Measurements from ENCODE around the gene POMT1.

Gene POMT1

DNA sequence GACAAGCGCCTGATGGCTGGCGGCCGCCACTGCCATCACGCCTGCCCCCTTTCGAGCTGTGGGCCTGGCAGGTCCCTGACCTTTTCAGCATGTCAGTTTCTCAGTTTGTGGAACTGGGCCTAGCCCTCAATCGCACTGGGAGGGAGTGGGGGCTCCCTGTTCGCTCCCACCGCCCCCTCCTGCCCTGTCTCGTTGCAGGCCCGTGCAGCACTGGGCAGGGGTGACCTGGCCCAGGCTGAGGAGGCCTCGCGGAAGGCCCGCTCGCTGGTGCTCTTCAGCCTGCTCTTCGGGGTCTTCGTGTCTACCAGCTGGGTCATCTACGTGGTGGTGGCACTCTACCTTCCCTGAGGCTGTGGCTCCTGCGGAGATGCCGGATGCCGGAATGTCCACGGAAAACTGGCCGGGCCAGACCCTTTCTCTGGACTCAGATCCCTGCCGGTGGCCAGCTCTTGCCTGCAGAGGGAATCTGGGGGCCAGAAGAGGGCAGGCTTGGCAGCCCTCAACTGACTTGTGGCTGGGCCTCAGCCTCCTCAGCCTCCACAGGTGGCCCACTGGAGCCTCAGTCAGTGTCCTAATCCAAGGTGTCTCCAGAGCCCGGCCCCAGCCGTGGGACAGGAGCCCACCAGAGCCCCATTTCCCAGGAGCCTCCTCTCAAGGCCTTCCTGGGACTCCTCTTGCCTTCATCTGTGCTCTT is 55.3 kb downstream of the POMT1 start:
- H3K4me2 ChIP-seq, result no peak overlapping the region
- no peaks in the 10 kb centered on the region for H3K27me3 ChIP-seq (ENCODE audit: insufficient read depth, low read depth)
- TF ChIP-seq, protein P1, sequence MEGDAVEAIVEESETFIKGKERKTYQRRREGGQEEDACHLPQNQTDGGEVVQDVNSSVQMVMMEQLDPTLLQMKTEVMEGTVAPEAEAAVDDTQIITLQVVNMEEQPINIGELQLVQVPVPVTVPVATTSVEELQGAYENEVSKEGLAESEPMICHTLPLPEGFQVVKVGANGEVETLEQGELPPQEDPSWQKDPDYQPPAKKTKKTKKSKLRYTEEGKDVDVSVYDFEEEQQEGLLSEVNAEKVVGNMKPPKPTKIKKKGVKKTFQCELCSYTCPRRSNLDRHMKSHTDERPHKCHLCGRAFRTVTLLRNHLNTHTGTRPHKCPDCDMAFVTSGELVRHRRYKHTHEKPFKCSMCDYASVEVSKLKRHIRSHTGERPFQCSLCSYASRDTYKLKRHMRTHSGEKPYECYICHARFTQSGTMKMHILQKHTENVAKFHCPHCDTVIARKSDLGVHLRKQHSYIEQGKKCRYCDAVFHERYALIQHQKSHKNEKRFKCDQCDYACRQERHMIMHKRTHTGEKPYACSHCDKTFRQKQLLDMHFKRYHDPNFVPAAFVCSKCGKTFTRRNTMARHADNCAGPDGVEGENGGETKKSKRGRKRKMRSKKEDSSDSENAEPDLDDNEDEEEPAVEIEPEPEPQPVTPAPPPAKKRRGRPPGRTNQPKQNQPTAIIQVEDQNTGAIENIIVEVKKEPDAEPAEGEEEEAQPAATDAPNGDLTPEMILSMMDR (conservative IDR thresholded peaks at IDR 0.05; ENCODE audit: low read depth, low read length), result no peak

DNA sequence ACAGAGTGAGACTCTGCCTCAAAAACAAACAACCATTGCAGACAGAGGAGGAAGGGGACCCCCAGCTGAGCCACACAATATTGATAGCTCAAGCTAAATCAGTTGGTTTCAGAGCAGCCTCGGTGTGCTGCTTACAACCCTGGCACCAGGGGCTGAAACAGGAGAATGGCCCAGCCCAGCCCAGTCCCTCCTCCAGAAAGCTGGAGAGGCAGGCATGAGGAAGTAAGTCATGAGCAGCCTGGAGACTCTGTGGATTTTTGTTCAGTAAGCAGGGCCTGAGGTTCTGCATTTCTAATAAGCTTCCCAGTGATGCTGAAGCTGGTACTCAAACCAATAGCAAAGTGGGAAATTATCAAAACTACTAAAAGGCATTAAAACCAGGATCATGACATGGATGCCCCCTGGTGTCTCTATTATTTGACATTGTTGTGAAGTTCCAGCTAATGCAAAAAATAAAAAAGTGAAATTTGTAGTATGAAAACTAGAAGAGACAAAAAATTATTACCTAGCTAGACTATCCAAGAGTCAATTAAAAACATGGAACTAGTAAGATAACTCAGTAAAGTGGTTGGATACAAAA is 56.8 kb downstream of the POMT1 start:
- Histone ChIP-seq H3K36me3 (ENCODE audit: insufficient read depth) (no peaks in the 10 kb centered on the region), H2AFZ (ENCODE audit: low read depth) (no peak overlapping the region), H4K20me1 (ENCODE audit: insufficient read depth) (no peaks in the 10 kb centered on the region), H3K4me2 (no peak overlapping the region), H3K27ac (no peak overlapping the region), H3K4me3 (IDR thresholded peaks at IDR 0.05; ENCODE audit: insufficient read depth, low read depth, low read length) (no peak overlapping the region), H3K4me1 (ENCODE audit: low read depth, poor library complexity, severe bottlenecking) (no peaks in the 10 kb centered on the region), H3K9ac (no peak overlapping the region), H3K27me3 (ENCODE audit: insufficient read depth, low read depth) (no peaks in the 10 kb centered on the region), H3K79me2 (ENCODE audit: insufficient read depth, low read depth) (no peaks in the 10 kb centered on the region)
- TF ChIP-seq, protein P1 (conservative IDR thresholded peaks at IDR 0.05; ENCODE audit: low read depth, low read length), result no peak; the same call in 1 of the 2 replicates

More for the DNA sequence above, 55.3 kb downstream of the POMT1 start:
- Histone ChIP-seq H4K20me1 (ENCODE audit: insufficient read depth) (no peaks in the 10 kb centered on the region), H2AFZ (ENCODE audit: low read depth) (no peak overlapping the region), H3K4me1 (ENCODE audit: low read depth, poor library complexity, severe bottlenecking) (no peaks in the 10 kb centered on the region), H3K4me3 (IDR thresholded peaks at IDR 0.05; ENCODE audit: insufficient read depth, low read depth, low read length) (no peak overlapping the region), H3K27ac (no peak overlapping the region), H3K36me3 (ENCODE audit: insufficient read depth) (no peaks in the 10 kb centered on the region), H3K79me2 (ENCODE audit: insufficient read depth, low read depth) (no peaks in the 10 kb centered on the region), H3K9ac (no peak overlapping the region)

DNA sequence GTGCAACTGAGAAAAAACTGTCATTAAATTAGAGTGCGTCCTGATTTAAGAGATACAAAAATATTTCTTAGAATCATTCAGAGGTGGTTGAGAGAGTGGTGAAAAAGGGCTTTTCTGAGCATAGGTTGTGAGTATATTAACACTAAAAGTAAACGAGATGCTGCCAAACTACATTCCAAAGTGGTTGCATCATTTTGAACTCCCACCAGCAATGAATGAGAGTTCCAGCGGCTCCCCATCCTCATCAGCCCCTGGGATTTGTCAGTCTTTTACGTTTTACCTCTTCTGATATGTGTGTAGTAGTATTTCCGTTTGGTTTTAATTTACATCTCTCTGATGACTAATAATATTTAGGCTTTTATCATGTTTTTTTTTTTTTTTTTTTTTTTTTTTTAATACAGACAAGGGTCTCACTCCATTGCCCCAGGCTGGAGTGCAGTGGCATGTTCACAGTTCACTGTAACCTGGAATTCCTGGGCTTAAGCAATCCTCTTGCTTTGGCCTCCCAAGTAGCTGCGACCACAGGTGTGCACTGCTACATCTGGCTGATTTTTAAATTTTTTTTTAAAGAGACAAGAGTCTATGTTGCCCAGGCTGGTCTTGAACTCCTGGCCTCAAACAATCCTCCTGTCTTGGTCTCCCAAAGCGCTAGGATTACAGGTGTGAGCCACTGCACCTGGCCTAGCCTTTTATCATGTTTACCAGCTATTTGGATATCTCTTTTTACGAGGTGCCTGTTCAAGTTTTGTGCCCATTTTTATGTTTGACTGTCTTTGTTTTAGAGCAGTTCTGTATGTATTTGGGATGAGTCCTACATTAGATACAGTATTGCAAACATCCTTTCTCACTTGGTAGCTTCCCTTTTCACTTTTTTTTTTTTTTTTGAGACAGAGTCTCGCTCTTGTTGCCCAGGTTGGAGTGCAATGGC is 59.6 kb downstream of the POMT1 start:
- TF ChIP-seq, protein P1 (conservative IDR thresholded peaks at IDR 0.05; ENCODE audit: low read depth, low read length), result no peak
- Histone ChIP-seq H3K4me3 (IDR thresholded peaks at IDR 0.05; ENCODE audit: insufficient read depth, low read depth, low read length) (no peak overlapping the region), H3K9ac (no peak overlapping the region), H3K27ac (no peak overlapping the region), H3K4me2 (no peak overlapping the region), H3K36me3 (ENCODE audit: insufficient read depth) (no peaks in the 10 kb centered on the region), H4K20me1 (ENCODE audit: insufficient read depth) (no peaks in the 10 kb centered on the region), H3K79me2 (ENCODE audit: insufficient read depth, low read depth) (no peaks in the 10 kb centered on the region), H3K4me1 (ENCODE audit: low read depth, poor library complexity, severe bottlenecking) (no peaks in the 10 kb centered on the region), H3K27me3 (ENCODE audit: insufficient read depth, low read depth) (no peaks in the 10 kb centered on the region), H2AFZ (ENCODE audit: low read depth) (no peak overlapping the region)

DNA sequence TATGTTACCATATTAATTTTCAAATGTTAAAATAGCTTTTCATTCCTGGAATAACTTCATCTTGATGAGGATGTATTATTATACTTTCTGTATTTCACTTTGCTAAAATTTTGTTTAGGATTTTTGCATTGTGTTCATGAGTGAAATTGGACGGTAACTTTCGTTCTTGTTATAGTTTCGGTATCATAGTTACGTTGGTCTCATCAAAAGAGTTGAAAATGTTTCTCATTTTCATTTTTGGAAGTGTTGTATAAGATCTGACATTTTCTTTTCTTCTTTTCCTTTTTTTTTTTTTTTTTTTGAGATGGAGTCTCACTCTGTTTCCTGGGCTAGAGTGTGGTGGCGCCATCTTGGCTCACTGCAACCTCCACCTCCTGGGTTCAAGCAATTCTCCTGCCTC is 62.7 kb downstream of the POMT1 start:
- Histone ChIP-seq H3K4me2 (no peak overlapping the region), H3K27ac (no peak overlapping the region), H3K79me2 (ENCODE audit: insufficient read depth, low read depth) (no peaks in the 10 kb centered on the region), H4K20me1 (ENCODE audit: insufficient read depth) (no peaks in the 10 kb centered on the region), H3K9ac (no peak overlapping the region), H3K27me3 (ENCODE audit: insufficient read depth, low read depth) (no peaks in the 10 kb centered on the region), H2AFZ (ENCODE audit: low read depth) (no peak overlapping the region), H3K36me3 (ENCODE audit: insufficient read depth) (no peaks in the 10 kb centered on the region), H3K4me3 (IDR thresholded peaks at IDR 0.05; ENCODE audit: insufficient read depth, low read depth, low read length) (no peak overlapping the region), H3K4me1 (ENCODE audit: low read depth, poor library complexity, severe bottlenecking) (no peaks in the 10 kb centered on the region)
- TF ChIP-seq, protein P1 (conservative IDR thresholded peaks at IDR 0.05; ENCODE audit: low read depth, low read length), result no peak

Measured in KMS-11 (cell line).